LNCaP clone FGC (cell line): ENCODE measurements around the gene ATP10B.

Source experiments
- DNase-seq: peaks from one replicate; pipeline ENCODE4 v3.0.0-alpha.2; 2011; ENCODE audit warnings: low read depth
- H3K4me3 ChIP-seq: 2 replicates; pipeline ENCODE4 v1.5.1; 2011; ENCODE audit warnings: mild to moderate bottlenecking, low read depth, low read length, control low read depth
- CTCF ChIP-seq: IDR thresholded peaks from 2 replicates; pipeline ENCODE4 v1.5.1; 2012; ENCODE audit warnings: mild to moderate bottlenecking; ENCODE audit not compliant: control insufficient read depth, insufficient read depth; ENCODE audit errors: extremely low read depth

The ATP10B gene

GRCh38 chr5:160641405-160641804 is 210.6 kb downstream of the ATP10B start:
- no peak for TF ChIP-seq CTCF
- no peak overlapping the region for H3K4me3 ChIP-seq
- no peak for DNase-seq

GRCh38 chr5:160640406-160640805 is 211.6 kb downstream of the ATP10B start:
- no peak for DNase-seq
- no peak for TF ChIP-seq CTCF
- no peak overlapping the region for H3K4me3 ChIP-seq

GRCh38 chr5:160638161-160638742 is 213.8 kb downstream of the ATP10B start:
- TF ChIP-seq CTCF: no peak
- DNase-seq: no peak
- no peak overlapping the region for H3K4me3 ChIP-seq

GRCh38 chr5:160637357-160638090 is 214.5 kb downstream of the ATP10B start:
- H3K4me3 ChIP-seq: no peak overlapping the region
- no peak for TF ChIP-seq CTCF
- no peak for DNase-seq

DNA sequence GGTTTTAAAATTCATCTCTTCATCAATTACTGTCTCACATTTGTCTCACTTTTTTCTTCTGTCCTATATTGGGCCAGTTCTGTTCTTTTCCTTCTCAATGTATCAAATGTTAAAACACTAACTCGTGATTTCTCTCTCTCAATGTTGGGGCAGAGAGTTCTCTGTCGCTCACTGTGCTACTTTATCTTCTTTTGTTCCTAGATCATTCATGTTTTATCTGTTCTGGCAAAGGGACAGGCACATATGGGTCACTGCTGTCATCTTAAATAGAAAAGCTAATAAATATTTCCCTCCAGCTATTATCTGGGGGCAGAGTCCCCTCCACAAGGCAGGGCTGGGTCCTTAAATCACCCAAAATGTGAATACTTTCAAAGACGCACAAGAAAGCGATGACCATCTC is 216.3 kb downstream of the ATP10B start:
- DNase-seq: no peak
- no peak overlapping the region for H3K4me3 ChIP-seq
- no peak for TF ChIP-seq CTCF

DNA sequence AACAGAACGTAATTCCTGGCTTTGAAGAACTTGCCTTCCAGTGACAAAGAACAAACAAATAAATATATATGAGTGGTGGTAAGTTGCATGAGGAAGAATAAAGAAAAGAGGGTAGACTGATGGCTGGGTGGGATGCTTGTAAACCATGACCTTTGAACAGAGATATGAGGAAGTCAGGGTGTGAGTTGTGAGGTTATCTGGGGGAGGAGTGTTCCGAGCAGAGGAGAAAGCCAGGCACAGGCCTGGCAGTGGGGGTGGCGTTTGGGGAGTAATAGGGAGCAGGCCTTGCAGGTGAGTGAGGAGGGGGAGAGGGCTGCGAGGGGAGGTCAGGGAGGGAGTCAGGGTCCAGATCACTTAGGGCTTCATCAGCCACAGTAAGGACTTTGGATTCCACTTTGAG is 217.0 kb downstream of the ATP10B start:
- no peak for DNase-seq
- no peak for TF ChIP-seq CTCF
- H3K4me3 ChIP-seq: no peak overlapping the region

DNA sequence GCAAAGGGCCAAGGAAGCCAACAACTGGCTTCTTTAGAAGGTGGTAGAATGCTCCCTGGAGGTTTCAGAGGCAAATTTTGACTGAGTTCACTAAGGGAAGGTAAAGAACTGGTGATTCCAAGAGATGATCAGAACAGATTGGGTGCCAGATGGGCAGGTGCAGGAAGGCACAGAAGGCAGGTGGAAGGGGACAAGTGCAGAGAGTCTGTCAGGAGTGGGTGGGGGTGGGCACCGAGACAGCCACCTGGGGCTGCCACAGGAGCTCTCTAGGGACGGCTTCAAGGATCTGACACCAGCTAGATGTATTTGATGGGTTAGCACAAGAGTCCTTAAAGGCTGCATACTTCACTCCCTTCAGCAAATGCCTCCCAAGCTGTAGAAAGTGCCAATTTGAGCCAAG is 223.0 kb downstream of the ATP10B start:
- H3K4me3 ChIP-seq: no peak overlapping the region
- TF ChIP-seq CTCF: no peak
- DNase-seq: no peak
